SK-N-SH treated with all-trans-retinoic acid at 6 μM for 48 hours (cell line): ENCODE results near the gene MRPL2.

Experiments used
- ATAC-seq: fragments of 200-7000 bp; cut with Tn5 transposase; 3 replicates; pipeline ENCODE4 v1.9.1; 2020; ENCODE audit warnings: mild to moderate bottlenecking, moderate library complexity
- ARNTL ChIP-seq: fragments of 450-650 bp; formaldehyde crosslinking; IDR thresholded peaks from 2 replicates; pipeline ENCODE4 v1.5.0; 2020; ENCODE audit warnings: low read depth, mild to moderate bottlenecking, moderate library complexity, borderline replicate concordance
- BACH2 ChIP-seq: fragments of 250-450 bp; sonication (Bioruptor Pico); IDR thresholded peaks from 2 replicates; pipeline ENCODE4 v1.9.0; 2021; ENCODE audit warnings: mild to moderate bottlenecking, borderline replicate concordance
- CSDC2 ChIP-seq: fragments of 250-450 bp; sonication (Bioruptor Pico); IDR thresholded peaks from 2 replicates; pipeline ENCODE4 v1.5.0; 2020; ENCODE audit warnings: mild to moderate bottlenecking, moderate library complexity
- ESRRG ChIP-seq: fragments of 250-450 bp; sonication (Bioruptor Pico); IDR thresholded peaks from 2 replicates; pipeline ENCODE4 v1.6.1; 2021; ENCODE audit warnings: mild to moderate bottlenecking
- GLIS3 ChIP-seq: fragments of 250-450 bp; sonication (Bioruptor Pico); IDR thresholded peaks from 2 replicates; pipeline ENCODE4 v1.5.0; 2020; ENCODE audit warnings: mild to moderate bottlenecking, moderate library complexity
- OSR1 ChIP-seq: fragments of 250-450 bp; sonication (Bioruptor Pico); IDR thresholded peaks from 2 replicates; pipeline ENCODE4 v1.8.0; 2022; ENCODE audit warnings: moderate library complexity, mild to moderate bottlenecking, inconsistent platforms
- RARB ChIP-seq: fragments of 250-450 bp; sonication (Bioruptor Pico); IDR thresholded peaks from 2 replicates; pipeline ENCODE4 v1.8.0; 2021; ENCODE audit warnings: mild to moderate bottlenecking, moderate library complexity
- SNAI2 ChIP-seq: fragments of 250-450 bp; sonication (Bioruptor Pico); IDR thresholded peaks from 2 replicates; pipeline ENCODE4 v1.5.0; 2020; ENCODE audit warnings: mild to moderate bottlenecking, moderate library complexity
- TCF4 ChIP-seq: fragments of 250-450 bp; sonication (Bioruptor Pico); IDR thresholded peaks from 2 replicates; pipeline ENCODE4 v1.8.0; 2021; ENCODE audit warnings: mild to moderate bottlenecking, moderate library complexity, borderline replicate concordance
- TOX ChIP-seq: fragments of 250-450 bp; sonication (Bioruptor Pico); IDR thresholded peaks from 2 replicates; pipeline ENCODE4 v1.8.0; 2021; ENCODE audit warnings: mild to moderate bottlenecking, moderate library complexity, borderline replicate concordance
- ZC3H10 ChIP-seq: fragments of 250-450 bp; sonication (Bioruptor Pico); IDR thresholded peaks from 2 replicates; pipeline ENCODE4 v1.5.1; 2021; ENCODE audit warnings: mild to moderate bottlenecking, moderate library complexity
- ZFP3 ChIP-seq: fragments of 250-450 bp; sonication (Bioruptor Pico); IDR thresholded peaks from 2 replicates; pipeline ENCODE4 v1.5.0; 2020; ENCODE audit warnings: mild to moderate bottlenecking, moderate library complexity
- ZFP30 ChIP-seq: fragments of 450-650 bp; formaldehyde crosslinking; IDR thresholded peaks from 2 replicates; pipeline ENCODE4 v1.5.0; 2022; ENCODE audit warnings: mild to moderate bottlenecking, moderate library complexity
- ZNF70 ChIP-seq: fragments of 450-650 bp; formaldehyde crosslinking; IDR thresholded peaks from 2 replicates; pipeline ENCODE4 v1.5.0; 2020; ENCODE audit warnings: mild to moderate bottlenecking, moderate library complexity
- ZNF8 ChIP-seq: fragments of 450-650 bp; formaldehyde crosslinking; IDR thresholded peaks from 2 replicates; pipeline ENCODE4 v1.5.0; 2020; ENCODE audit warnings: mild to moderate bottlenecking, moderate library complexity
- TF ChIP-seq, protein P1 (sequence below): fragments of 250-450 bp; sonication (Bioruptor Pico); IDR thresholded peaks from 2 replicates; pipeline ENCODE4 v1.5.1; 2021; ENCODE audit warnings: mild to moderate bottlenecking, moderate library complexity
- TF ChIP-seq, protein P2 (sequence below): fragments of 250-450 bp; sonication (Bioruptor Pico); IDR thresholded peaks from 2 replicates; pipeline ENCODE4 v1.8.0; 2020; ENCODE audit warnings: mild to moderate bottlenecking, moderate library complexity, borderline replicate concordance
- TF ChIP-seq, protein P3 (sequence below): fragments of 250-450 bp; sonication (Bioruptor Pico); IDR thresholded peaks from 2 replicates; pipeline ENCODE4 v1.8.0; 2021; ENCODE audit warnings: low read depth, mild to moderate bottlenecking, moderate library complexity, borderline replicate concordance
- TF ChIP-seq, protein P4 (sequence below): fragments of 250-450 bp; sonication (Bioruptor Pico); IDR thresholded peaks from 2 replicates; pipeline ENCODE4 v1.5.1; 2020; ENCODE audit warnings: low read depth, mild to moderate bottlenecking, moderate library complexity
- TF ChIP-seq, protein P5 (sequence below): fragments of 250-450 bp; sonication (Bioruptor Pico); IDR thresholded peaks from 2 replicates; pipeline ENCODE4 v1.5.0; 2020; ENCODE audit warnings: mild to moderate bottlenecking, moderate library complexity

MRPL2 gene

DNA sequence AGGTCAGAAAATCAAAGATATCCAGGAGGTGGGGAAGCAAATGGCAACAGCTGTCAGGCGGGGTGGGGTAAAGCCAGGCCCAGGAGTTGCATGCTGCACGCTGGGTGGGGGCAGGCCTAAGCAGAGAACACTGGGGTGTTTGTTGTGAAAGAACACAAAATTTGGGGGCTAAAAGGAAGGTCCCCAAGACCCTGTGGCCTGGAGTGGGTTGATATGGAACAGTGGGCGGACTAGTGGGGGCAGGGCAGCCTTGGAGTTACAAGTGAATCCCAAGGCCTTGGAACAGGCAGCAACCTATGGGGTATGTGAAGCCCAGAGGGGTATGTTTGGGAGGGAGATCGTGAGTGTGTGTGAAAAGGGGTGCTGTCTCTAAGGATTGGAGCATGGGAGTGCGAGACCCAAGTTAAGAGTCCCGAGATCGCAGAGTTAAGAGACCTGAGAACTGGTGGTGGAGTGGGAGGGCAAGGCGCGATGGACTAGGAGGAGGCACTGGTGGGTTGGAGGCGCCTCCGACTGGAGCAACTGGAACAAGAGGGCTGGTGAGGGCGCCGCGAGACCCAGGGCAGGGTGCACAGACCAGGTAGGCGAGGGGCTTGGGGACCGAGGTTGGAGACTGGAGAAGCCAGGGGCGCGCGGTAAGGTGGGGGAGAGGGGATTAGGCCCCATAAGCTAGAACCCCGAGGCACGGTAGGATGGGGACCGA is 6.2 kb downstream of the MRPL2 start:
- peak; percentile 53 for ATAC-seq

DNA sequence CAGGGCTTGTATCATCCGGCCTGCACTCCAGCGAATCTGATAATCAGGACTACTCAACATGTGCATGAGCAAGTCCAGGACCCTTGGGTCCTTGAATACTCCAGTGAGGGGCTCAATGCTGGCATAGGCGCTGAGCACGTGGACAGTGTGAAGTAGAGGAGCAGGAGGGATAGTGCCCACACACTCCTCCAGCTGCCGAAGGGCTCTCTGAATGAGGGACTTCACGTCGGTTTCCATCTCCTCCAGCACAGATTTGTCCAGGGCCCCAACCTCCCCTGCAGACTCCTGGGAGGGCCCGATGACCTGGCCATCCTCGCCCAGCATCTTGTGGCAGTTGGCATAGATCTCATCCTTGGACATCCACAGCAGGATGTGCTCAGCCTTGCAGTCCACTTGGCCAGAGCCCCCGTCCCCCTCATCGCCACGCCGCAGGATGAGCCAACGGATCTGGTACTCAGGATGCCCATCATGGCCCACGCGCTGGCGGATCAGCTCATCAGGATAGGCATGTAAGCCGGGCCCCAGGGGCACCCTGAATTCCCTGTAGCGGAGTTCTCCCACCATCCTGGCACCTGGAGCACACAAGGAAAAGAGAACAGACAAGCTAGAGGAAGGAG is 6.9 kb downstream of the MRPL2 start:
- no peak for ATAC-seq
- no peak for TF ChIP-seq SNAI2
- TF ChIP-seq ZFP30, result no peak
- TF ChIP-seq, protein P1, sequence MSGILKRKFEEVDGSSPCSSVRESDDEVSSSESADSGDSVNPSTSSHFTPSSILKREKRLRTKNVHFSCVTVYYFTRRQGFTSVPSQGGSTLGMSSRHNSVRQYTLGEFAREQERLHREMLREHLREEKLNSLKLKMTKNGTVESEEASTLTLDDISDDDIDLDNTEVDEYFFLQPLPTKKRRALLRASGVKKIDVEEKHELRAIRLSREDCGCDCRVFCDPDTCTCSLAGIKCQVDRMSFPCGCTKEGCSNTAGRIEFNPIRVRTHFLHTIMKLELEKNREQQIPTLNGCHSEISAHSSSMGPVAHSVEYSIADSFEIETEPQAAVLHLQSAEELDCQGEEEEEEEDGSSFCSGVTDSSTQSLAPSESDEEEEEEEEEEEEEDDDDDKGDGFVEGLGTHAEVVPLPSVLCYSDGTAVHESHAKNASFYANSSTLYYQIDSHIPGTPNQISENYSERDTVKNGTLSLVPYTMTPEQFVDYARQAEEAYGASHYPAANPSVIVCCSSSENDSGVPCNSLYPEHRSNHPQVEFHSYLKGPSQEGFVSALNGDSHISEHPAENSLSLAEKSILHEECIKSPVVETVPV (CRISPR knock-in tag), result no peak
- no peak for TF ChIP-seq ESRRG (CRISPR knock-in tag)
- no peak for TF ChIP-seq ARNTL (CRISPR knock-in tag)
- no peak for TF ChIP-seq ZNF70 (CRISPR knock-in tag)
- TF ChIP-seq, protein P2, sequence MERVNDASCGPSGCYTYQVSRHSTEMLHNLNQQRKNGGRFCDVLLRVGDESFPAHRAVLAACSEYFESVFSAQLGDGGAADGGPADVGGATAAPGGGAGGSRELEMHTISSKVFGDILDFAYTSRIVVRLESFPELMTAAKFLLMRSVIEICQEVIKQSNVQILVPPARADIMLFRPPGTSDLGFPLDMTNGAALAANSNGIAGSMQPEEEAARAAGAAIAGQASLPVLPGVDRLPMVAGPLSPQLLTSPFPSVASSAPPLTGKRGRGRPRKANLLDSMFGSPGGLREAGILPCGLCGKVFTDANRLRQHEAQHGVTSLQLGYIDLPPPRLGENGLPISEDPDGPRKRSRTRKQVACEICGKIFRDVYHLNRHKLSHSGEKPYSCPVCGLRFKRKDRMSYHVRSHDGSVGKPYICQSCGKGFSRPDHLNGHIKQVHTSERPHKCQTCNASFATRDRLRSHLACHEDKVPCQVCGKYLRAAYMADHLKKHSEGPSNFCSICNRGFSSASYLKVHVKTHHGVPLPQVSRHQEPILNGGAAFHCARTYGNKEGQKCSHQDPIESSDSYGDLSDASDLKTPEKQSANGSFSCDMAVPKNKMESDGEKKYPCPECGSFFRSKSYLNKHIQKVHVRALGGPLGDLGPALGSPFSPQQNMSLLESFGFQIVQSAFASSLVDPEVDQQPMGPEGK (CRISPR knock-in tag), result no peak

More for the DNA sequence above, 6.2 kb downstream of the MRPL2 start:
- TF ChIP-seq TOX (no peak), TCF4 (no peak), OSR1 (CRISPR knock-in tag) (no peak), ZNF70 (CRISPR knock-in tag) (no peak), CSDC2 (CRISPR knock-in tag) (no peak), ARNTL (CRISPR knock-in tag) (no peak), ZFP3 (CRISPR knock-in tag) (no peak), ZNF8 (CRISPR knock-in tag) (no peak), GLIS3 (CRISPR knock-in tag) (no peak), ZC3H10 (no peak), RARB (CRISPR knock-in tag) (no peak), BACH2 (no peak)
- TF ChIP-seq, protein P1 (CRISPR knock-in tag), result no peak
- TF ChIP-seq, protein P2 (CRISPR knock-in tag), result no peak
- TF ChIP-seq, protein P3, sequence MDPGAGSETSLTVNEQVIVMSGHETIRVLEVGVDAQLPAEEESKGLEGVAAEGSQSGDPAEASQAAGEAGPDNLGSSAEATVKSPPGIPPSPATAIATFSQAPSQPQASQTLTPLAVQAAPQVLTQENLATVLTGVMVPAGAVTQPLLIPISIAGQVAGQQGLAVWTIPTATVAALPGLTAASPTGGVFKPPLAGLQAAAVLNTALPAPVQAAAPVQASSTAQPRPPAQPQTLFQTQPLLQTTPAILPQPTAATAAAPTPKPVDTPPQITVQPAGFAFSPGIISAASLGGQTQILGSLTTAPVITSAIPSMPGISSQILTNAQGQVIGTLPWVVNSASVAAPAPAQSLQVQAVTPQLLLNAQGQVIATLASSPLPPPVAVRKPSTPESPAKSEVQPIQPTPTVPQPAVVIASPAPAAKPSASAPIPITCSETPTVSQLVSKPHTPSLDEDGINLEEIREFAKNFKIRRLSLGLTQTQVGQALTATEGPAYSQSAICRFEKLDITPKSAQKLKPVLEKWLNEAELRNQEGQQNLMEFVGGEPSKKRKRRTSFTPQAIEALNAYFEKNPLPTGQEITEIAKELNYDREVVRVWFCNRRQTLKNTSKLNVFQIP, result no peak

DNA sequence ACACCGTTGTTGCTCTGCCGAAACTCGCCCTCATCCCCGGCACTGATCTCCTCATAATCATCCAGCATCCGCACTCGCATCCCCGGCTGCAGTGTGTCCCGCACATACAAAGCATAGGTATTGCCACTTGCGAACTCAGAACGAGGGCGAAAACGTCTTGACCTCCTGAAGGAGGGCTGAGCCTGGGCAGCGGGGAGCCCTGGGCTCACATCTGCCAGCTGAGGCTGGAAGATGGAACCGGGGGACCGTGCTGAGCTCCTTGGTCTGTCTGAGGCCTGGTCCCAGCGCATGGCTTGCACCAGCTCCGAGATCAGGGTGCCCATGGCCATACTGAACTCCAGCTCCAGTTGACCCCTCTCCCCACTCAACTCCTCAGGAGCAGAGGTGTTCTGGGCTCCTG is 8.3 kb downstream of the MRPL2 start:
- no peak for ATAC-seq
- TF ChIP-seq, protein P4, sequence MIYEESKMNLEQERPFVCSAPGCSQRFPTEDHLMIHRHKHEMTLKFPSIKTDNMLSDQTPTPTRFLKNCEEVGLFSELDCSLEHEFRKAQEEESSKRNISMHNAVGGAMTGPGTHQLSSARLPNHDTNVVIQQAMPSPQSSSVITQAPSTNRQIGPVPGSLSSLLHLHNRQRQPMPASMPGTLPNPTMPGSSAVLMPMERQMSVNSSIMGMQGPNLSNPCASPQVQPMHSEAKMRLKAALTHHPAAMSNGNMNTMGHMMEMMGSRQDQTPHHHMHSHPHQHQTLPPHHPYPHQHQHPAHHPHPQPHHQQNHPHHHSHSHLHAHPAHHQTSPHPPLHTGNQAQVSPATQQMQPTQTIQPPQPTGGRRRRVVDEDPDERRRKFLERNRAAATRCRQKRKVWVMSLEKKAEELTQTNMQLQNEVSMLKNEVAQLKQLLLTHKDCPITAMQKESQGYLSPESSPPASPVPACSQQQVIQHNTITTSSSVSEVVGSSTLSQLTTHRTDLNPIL (CRISPR knock-in tag), result no peak
- no peak for TF ChIP-seq BACH2
- TF ChIP-seq, protein P3, result no peak
- no peak for TF ChIP-seq ZNF70 (CRISPR knock-in tag)
- TF ChIP-seq ZFP3 (CRISPR knock-in tag), result no peak
- TF ChIP-seq OSR1 (CRISPR knock-in tag), result no peak
- TF ChIP-seq ZFP30, result no peak
- TF ChIP-seq, protein P1 (CRISPR knock-in tag), result no peak
- no peak for TF ChIP-seq SNAI2
- no peak for TF ChIP-seq RARB (CRISPR knock-in tag)
- TF ChIP-seq, protein P5, sequence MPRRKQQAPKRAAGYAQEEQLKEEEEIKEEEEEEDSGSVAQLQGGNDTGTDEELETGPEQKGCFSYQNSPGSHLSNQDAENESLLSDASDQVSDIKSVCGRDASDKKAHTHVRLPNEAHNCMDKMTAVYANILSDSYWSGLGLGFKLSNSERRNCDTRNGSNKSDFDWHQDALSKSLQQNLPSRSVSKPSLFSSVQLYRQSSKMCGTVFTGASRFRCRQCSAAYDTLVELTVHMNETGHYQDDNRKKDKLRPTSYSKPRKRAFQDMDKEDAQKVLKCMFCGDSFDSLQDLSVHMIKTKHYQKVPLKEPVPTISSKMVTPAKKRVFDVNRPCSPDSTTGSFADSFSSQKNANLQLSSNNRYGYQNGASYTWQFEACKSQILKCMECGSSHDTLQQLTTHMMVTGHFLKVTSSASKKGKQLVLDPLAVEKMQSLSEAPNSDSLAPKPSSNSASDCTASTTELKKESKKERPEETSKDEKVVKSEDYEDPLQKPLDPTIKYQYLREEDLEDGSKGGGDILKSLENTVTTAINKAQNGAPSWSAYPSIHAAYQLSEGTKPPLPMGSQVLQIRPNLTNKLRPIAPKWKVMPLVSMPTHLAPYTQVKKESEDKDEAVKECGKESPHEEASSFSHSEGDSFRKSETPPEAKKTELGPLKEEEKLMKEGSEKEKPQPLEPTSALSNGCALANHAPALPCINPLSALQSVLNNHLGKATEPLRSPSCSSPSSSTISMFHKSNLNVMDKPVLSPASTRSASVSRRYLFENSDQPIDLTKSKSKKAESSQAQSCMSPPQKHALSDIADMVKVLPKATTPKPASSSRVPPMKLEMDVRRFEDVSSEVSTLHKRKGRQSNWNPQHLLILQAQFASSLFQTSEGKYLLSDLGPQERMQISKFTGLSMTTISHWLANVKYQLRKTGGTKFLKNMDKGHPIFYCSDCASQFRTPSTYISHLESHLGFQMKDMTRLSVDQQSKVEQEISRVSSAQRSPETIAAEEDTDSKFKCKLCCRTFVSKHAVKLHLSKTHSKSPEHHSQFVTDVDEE (CRISPR knock-in tag), result no peak
